Endothelial cell of umbilical vein (primary cell): ENCODE measurements around the gene AUTS2. TPM values are rescaled to one million over a fixed set of nuclear protein-coding genes. Genes with fewer than 3 reads are reported as not detected.

Experiments used
- BruUV-seq: library from RNA; stranded (reverse); fragments of 400-500 nt; replicated peaks from 2 replicates; lab custom pipeline; 2021; lab: Mats Ljungman, UMichigan
- CTCF ChIA-PET: fragments of 300-600, 350-600 bp; sonication (Branson Sonifier 250); formaldehyde crosslinking; loops from one replicate; lab custom pipeline; 2021; ENCODE audit warnings: antibody characterized with exemption, inconsistent platforms; lab: Charles Lee
- POLR2A ChIA-PET: fragments of 300-600, 350-600 bp; sonication (Branson Sonifier 250); formaldehyde crosslinking; loops from one replicate; lab custom pipeline; 2021; ENCODE audit warnings: antibody characterized with exemption, inconsistent platforms; lab: Charles Lee
- DNase-seq: peaks from one replicate; pipeline ENCODE4 v3.0.0-alpha.2; 2011; ENCODE audit warnings: low read depth, low spot score
- FAIRE-seq: peaks from 2 replicates; lab custom pipeline; 2011; peaks lifted over from hg19 to GRCh38; lab: Jason Lieb, UNC
- H2AFZ ChIP-seq: 2 replicates; pipeline ENCODE4 v1.6.0; 2012; ENCODE audit warnings: low read depth, low read length, control low read depth, inconsistent platforms
- H3K27ac ChIP-seq: 2 replicates; pipeline ENCODE4 v1.5.1; 2011; ENCODE audit warnings: low read depth, mild to moderate bottlenecking, control low read depth, low read length, moderate library complexity; ENCODE audit not compliant: insufficient read depth
- H3K27me3 ChIP-seq, 2 experiments: 2 replicates each; pipeline versions ENCODE4 v1.6.0 to v1.6.1; 2011; ENCODE audit warnings: low read length in 2 of 2, mixed read lengths in 1 of 2; ENCODE audit not compliant: control insufficient read depth in 2 of 2, insufficient read depth in 2 of 2
- H3K36me3 ChIP-seq, 2 experiments: 2 replicates in 1 of 2; 3 replicates in 1 of 2; pipeline ENCODE4 v1.5.1; 2011; ENCODE audit warnings: low read length in 2 of 2, mild to moderate bottlenecking in 1 of 2, moderate library complexity in 1 of 2; ENCODE audit not compliant: control insufficient read depth in 2 of 2, insufficient read depth in 2 of 2; ENCODE audit errors: extremely low read depth in 1 of 2
- H3K4me1 ChIP-seq: 3 replicates; pipeline ENCODE4 v1.5.1; 2011; ENCODE audit warnings: mild to moderate bottlenecking, low read length; ENCODE audit not compliant: control insufficient read depth, insufficient read depth; ENCODE audit errors: extremely low read depth
- H3K4me2 ChIP-seq: 2 replicates; pipeline ENCODE4 v1.6.1; 2011; ENCODE audit warnings: low read length, control low read depth, mixed read lengths; ENCODE audit not compliant: insufficient read depth
- H3K4me3 ChIP-seq, 3 experiments: fragments of 200-600 bp in 1 of 3; sonication (generic), shearing (Covaris generic) in 1 of 3; replicated peaks in 1 of 3; 2 replicates each; pipeline ENCODE4 v1.5.1; 2011 to 2016; ENCODE audit warnings: control low read depth in 3 of 3, low read length in 3 of 3, mild to moderate bottlenecking in 2 of 3, inconsistent platforms in 1 of 3, low read depth in 1 of 3, moderate library complexity in 1 of 3; ENCODE audit not compliant: insufficient read depth in 1 of 3
- H3K79me2 ChIP-seq: 2 replicates; pipeline ENCODE4 v1.6.0; 2012; ENCODE audit warnings: low read length, inconsistent platforms; ENCODE audit not compliant: control insufficient read depth, insufficient read depth
- H3K9ac ChIP-seq: replicated peaks from 2 replicates; pipeline ENCODE3; 2011; ENCODE audit warnings: low read length, control low read depth; ENCODE audit not compliant: insufficient read depth; ENCODE audit errors: extremely low read depth
- H3K9me1 ChIP-seq: replicated peaks from 3 replicates; pipeline ENCODE4 v1.6.0; 2011; ENCODE audit warnings: mild to moderate bottlenecking, low read length; ENCODE audit not compliant: control insufficient read depth, insufficient read depth; ENCODE audit errors: extremely low read depth
- H3K9me3 ChIP-seq: replicated peaks from 2 replicates; pipeline ENCODE4 v1.5.1; 2012; ENCODE audit warnings: low read length, inconsistent platforms; ENCODE audit not compliant: control insufficient read depth, insufficient read depth
- H4K20me1 ChIP-seq: replicated peaks from 2 replicates; pipeline ENCODE3; 2011; ENCODE audit warnings: mild to moderate bottlenecking, low read length; ENCODE audit not compliant: control insufficient read depth, insufficient read depth; ENCODE audit errors: extremely low read depth
- EZH2 ChIP-seq: IDR thresholded peaks from 2 replicates; pipeline ENCODE4 v1.6.1; 2012; ENCODE audit warnings: borderline replicate concordance, low read depth, mild to moderate bottlenecking, moderate library complexity, low read length, inconsistent platforms; ENCODE audit not compliant: severe bottlenecking
- FOS ChIP-seq: IDR thresholded peaks from 2 replicates; pipeline ENCODE4 v1.6.1; 2011; ENCODE audit warnings: mild to moderate bottlenecking, low read length, moderate library complexity, borderline replicate concordance; ENCODE audit not compliant: insufficient read depth
- GATA2 ChIP-seq: IDR thresholded peaks from 2 replicates; pipeline ENCODE4 v1.7.0; 2011; ENCODE audit warnings: low read depth, mild to moderate bottlenecking, moderate library complexity, mixed read lengths, low read length; ENCODE audit not compliant: insufficient read length, insufficient read depth
- JUN ChIP-seq: IDR thresholded peaks from 2 replicates; pipeline ENCODE4 v1.6.1; 2011; ENCODE audit warnings: borderline replicate concordance, low read depth; ENCODE audit not compliant: insufficient read length, insufficient read depth
- MYC ChIP-seq: IDR thresholded peaks from one replicate; pipeline ENCODE4 v1.6.1; 2011; ENCODE audit warnings: mild to moderate bottlenecking, low read depth, low read length
- POLR2A ChIP-seq: IDR thresholded peaks from 2 replicates; pipeline ENCODE4 v1.6.1; 2012; ENCODE audit warnings: low read depth, mild to moderate bottlenecking, control low read depth, low read length
- POLR2AphosphoS5 ChIP-seq: IDR thresholded peaks from 2 replicates; pipeline ENCODE4 v1.6.1; 2012; ENCODE audit warnings: low read depth, mild to moderate bottlenecking, control low read depth, low read length, moderate library complexity; ENCODE audit not compliant: insufficient read depth
- dilution Hi-C: fragments of 300-500 bp; cut with MboI; formaldehyde crosslinking; loops from one replicate; pipeline ENCODE4 v1.15.0; 2019; ENCODE audit warnings: low sequenced_read_pairs; ENCODE audit not compliant: extremely low pct_ligation_motif_present
- intact Hi-C: fragments of 100-400 bp; cut with micrococcal nuclease; formaldehyde crosslinking; loops from one replicate; pipeline ENCODE4 v1.10.0; 2022
- polyA plus RNA-seq, 4 experiments: library from polyadenylated mRNA; depleted of rRNA in 3 of 4; stranded (reverse) in 3 of 4; unstranded in 1 of 4; fragments of >200 nt; gene quantifications; 2 replicates each; pipeline versions ENCODE4 v1.2.1 to v1.2.3, GENCODE V29; 2011 to 2012; ENCODE audit warnings: missing spikeins in 1 of 4
- total RNA-seq: library from RNA; stranded (reverse); gene quantifications from 2 replicates; pipeline ENCODE4 v1.2.3, GENCODE V29; 2021
- TF ChIP-seq, protein P1 (sequence below): IDR thresholded peaks from 2 replicates; pipeline ENCODE4 v1.6.1; 2011; ENCODE audit not compliant: insufficient read depth, insufficient read length
- TF ChIP-seq, protein P2 (sequence below), 2 donors: IDR thresholded peaks; 1 replicate in 1 of 2; 2 replicates in 1 of 2; pipeline ENCODE4 v1.5.1; 2011; ENCODE audit warnings: low read length in 2 of 2, mild to moderate bottlenecking in 2 of 2, moderate library complexity in 2 of 2, control low read depth in 1 of 2, inconsistent platforms in 1 of 2, low read depth in 1 of 2; ENCODE audit not compliant: insufficient read depth in 1 of 2; ENCODE audit errors: extremely low read depth in 1 of 2

The AUTS2 gene
- total and polyA plus RNA-seq, 2 donors (not counting 3 experiments of a cell fraction or from before 2014, with no cell fraction given): 0.59 to 8.0 TPM

DNA sequence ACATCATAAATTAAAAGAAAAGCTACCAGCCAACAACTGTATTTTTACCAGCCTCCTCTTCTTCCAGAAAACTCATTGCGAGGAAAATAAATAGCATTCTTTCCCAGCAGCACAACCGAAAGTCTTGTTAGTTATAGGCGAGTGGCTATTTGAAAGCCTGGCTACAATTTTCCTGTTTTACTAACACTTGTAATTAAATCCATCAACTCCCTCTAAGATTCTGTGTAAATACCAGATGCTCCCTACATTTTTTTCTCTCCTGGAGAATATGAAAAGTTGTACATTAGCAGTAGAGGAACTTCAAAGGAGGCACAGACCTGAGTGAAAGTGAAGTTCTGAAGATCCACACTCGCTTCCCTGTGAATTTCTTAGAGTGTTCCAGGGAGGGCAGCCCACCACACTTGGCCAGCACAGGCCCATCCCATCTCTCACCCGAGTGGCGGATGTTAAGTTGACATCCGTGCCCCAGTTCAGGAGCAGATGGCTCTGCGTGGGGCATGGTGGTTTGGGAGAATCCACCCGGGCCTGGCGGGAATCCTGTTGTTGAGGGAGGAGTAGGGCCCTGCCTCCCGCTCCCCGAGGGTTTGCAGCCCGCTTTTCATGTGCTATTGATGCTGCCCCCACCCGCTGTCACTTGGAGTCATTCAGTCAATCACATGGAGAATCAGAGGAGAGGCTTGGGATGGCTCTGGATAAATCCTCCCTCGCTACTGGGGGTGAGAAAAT lies 1082.6 kb downstream of the AUTS2 start:
- no peak overlapping the region for H3K27ac ChIP-seq

More for the DNA sequence above, 1082.6 kb downstream of the AUTS2 start:
- Histone ChIP-seq H3K9me1 (no peaks in the 10 kb centered on the region), H3K27me3 (no peaks in the 10 kb centered on the region), H3K36me3 (no peaks in the 10 kb centered on the region), H2AFZ (no peak overlapping the region), H4K20me1 (no peaks in the 10 kb centered on the region), H3K4me2 (no peak overlapping the region), H3K9ac (no peak overlapping the region), H3K79me2 (no peaks in the 10 kb centered on the region), H3K9me3 (no peaks in the 10 kb centered on the region), H3K4me1 (no peaks in the 10 kb centered on the region), H3K4me3 (no peak overlapping the region)
- intact Hi-C loops: no loop called here
- TF ChIP-seq EZH2 (no peak), MYC (no peak), POLR2A (no peak), GATA2 (no peak), JUN (no peak), POLR2AphosphoS5 (no peak), FOS (no peak)
- TF ChIP-seq, protein P1, sequence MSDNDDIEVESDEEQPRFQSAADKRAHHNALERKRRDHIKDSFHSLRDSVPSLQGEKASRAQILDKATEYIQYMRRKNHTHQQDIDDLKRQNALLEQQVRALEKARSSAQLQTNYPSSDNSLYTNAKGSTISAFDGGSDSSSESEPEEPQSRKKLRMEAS: no peak
- TF ChIP-seq, protein P2, sequence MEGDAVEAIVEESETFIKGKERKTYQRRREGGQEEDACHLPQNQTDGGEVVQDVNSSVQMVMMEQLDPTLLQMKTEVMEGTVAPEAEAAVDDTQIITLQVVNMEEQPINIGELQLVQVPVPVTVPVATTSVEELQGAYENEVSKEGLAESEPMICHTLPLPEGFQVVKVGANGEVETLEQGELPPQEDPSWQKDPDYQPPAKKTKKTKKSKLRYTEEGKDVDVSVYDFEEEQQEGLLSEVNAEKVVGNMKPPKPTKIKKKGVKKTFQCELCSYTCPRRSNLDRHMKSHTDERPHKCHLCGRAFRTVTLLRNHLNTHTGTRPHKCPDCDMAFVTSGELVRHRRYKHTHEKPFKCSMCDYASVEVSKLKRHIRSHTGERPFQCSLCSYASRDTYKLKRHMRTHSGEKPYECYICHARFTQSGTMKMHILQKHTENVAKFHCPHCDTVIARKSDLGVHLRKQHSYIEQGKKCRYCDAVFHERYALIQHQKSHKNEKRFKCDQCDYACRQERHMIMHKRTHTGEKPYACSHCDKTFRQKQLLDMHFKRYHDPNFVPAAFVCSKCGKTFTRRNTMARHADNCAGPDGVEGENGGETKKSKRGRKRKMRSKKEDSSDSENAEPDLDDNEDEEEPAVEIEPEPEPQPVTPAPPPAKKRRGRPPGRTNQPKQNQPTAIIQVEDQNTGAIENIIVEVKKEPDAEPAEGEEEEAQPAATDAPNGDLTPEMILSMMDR (IDR thresholded peaks at IDR 0.05; ENCODE audit: extremely low read depth in 1 of 2, insufficient read depth in 1 of 2, low read depth in 1 of 2, low read length in 2 of 2): no peak
- DNase-seq (no peak), FAIRE-seq (no peak)
- BruUV-seq: no TSS peak
- ChIA-PET POLR2A (no interaction called here), CTCF (no interaction called here)
- dilution Hi-C loops: no loop called here
